Stimulated activated CD4-positive, alpha-beta T cell treated with anti-CD3 and anti-CD28 coated beads, Interleukin-2, amount 100 ng/mL, for 24 hours (primary cell): ENCODE measurements around the gene ZBTB40.

ENCODE experiments used
- DNase-seq, 2 donors: peaks; one replicate each; pipeline ENCODE4 v3.0.0-alpha.2; 2020

The ZBTB40 gene

GRCh38 chr1:22472596-22472995 lies 20.9 kb downstream of the ZBTB40 start:
- DNase-seq, result no peak

DNA sequence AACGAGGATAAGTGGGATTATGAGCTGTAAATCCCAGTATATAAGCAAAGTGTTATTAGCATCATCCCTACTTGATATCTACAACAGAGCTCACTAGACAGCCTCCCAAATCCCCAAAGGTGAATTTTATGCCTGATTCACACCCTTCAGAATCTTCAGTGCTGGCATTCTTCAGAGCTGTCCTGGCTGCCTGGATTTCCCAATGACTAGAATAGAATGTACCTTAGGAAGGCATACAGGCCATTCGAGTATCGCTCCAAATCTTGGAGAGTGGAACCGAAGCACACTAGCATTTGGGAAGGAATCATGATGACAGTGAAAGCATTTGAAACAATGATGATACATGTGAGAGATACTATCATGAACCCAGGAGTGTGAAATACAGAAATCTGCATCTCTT lies 22.3 kb downstream of the ZBTB40 start:
- no peak for DNase-seq

GRCh38 chr1:22476566-22476965 lies 24.9 kb downstream of the ZBTB40 start:
- no peak for DNase-seq

- DNase-seq, result no peak
These were observed 31.5 kb downstream of the ZBTB40 start for GRCh38 chr1:22483121-22483520.

GRCh38 chr1:22484706-22485345 lies 33.2 kb downstream of the ZBTB40 start:
- DNase-seq, result no peak

DNA sequence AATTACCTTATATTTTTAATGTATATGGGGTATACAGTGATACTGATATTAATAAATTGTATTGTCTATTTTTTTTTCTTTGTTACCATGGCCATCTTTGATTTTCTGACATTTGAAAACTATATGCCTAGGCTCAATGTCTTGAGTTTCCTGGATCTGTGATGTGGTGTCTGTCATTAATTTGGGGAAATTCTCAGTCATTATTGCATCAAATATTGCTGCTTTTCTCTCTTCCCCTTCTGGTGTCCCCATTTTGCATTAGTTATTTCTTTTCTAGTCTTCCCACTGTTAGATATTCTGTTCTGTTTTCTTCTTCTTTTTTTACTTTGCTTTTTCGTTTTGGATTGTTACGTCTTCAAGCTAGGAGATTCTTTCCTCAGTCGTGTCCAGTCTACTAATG lies 33.8 kb downstream of the ZBTB40 start:
- DNase-seq, result no peak

- no peak for DNase-seq
These were observed 36.1 kb downstream of the ZBTB40 start for GRCh38 chr1:22487781-22488180.

GRCh38 chr1:22488319-22488718 lies 36.7 kb downstream of the ZBTB40 start:
- DNase-seq, result no peak

DNA sequence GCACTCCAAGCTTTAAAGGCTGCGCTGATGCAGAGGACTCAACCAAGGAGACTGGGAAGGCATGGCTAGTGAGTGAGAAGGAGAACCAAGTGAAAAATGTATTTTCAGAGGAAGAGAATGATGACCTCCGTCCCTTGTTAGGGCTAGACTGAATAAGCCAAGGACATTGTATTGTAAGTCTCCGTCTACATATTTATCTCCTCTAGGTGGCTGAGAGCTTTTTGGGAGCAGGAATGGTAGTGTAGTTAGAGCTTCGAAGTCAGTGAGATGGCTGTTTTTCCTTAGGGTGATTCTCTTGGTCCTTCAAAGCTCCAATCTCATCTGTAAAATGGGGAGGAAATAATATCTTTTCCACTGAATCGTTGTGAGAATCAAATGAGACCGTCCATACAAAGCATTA lies 37.6 kb downstream of the ZBTB40 start:
- DNase-seq, result no peak

DNA sequence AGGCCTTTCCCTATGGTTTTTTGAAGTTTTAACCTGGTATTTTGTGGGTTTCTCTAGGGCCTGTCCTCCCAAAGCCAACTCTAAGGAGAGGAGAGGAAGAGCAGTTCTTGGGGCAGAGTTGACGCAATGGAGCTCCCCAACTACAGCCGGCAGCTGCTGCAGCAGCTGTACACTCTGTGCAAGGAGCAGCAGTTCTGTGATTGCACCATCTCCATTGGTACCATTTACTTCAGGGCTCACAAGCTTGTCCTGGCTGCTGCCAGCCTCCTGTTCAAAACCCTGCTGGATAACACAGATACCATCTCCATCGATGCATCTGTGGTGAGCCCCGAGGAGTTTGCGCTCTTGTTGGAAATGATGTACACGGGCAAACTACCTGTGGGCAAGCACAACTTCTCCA lies 38.2 kb downstream of the ZBTB40 start:
- no peak for DNase-seq

DNA sequence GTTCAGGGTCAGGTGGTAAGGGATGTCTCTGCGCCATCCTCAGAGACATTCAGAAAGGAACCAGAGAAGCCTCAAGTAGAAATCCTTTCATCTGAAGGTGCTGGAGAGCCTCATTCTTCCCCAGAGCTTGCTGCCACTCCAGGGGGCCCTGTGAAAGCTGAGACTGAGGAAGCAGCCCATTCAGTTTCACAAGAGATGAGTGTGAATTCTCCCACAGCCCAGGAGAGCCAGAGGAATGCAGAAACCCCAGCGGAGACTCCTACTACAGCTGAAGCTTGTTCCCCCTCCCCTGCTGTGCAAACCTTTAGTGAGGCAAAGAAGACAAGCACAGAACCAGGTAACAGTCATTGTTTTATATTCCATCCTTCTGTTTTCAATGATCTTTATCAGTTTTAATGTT lies 38.7 kb downstream of the ZBTB40 start:
- DNase-seq, result no peak

DNA sequence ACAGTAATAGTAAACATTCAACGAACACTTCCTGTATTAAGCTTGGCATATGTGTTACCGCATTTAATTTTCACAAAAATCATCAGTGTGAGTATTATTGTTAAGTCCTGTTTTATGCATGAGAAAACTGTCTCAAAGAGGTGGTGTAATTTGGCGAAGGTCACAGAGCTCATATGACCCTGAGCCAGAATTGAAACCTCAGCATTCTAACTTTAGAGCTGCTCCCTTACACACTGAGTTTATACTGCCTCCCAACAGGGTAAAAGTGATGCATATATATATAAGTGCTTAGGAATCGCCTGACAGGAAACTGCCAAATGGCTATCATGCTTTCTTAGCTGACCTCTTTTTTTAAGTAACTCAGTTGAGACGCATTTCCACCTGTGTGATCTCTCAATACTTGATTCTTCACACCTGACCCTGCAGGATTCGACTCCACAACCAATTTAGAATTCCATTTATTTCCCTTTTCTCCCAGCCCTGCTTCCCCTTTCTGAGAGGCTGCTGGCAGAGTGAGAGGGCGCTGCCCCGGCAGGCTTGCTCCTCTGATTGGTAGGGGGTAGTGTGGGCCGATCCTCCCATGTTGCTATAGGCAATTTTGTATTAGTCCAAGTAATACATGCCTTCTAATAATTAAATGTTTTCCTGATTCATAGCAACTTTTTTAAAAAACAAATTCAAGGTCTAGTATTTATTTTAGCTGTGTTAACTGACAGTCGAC lies 40.5 kb downstream of the ZBTB40 start:
- no peak for DNase-seq

DNA sequence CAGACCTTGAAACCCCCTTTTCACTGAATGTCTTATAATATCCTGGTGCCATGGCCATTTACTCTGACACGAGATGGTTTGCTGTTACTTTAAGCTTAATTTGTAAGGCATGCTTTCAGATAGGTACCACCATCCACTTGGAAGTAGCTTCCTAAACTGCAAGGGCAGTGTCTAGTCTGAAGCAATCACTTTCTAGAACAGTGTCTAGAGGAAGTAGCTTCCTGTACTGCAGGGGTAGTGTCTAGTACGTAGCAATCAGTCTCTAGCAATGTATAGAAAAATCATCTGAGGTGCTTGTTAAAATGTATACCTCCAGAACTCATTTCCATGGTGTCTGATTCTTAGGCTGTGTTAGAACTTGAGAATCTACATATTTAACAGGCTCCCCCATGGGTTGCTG lies 42.5 kb downstream of the ZBTB40 start:
- no peak for DNase-seq

GRCh38 chr1:22494943-22495579 lies 43.4 kb downstream of the ZBTB40 start:
- DNase-seq, result no peak

DNA sequence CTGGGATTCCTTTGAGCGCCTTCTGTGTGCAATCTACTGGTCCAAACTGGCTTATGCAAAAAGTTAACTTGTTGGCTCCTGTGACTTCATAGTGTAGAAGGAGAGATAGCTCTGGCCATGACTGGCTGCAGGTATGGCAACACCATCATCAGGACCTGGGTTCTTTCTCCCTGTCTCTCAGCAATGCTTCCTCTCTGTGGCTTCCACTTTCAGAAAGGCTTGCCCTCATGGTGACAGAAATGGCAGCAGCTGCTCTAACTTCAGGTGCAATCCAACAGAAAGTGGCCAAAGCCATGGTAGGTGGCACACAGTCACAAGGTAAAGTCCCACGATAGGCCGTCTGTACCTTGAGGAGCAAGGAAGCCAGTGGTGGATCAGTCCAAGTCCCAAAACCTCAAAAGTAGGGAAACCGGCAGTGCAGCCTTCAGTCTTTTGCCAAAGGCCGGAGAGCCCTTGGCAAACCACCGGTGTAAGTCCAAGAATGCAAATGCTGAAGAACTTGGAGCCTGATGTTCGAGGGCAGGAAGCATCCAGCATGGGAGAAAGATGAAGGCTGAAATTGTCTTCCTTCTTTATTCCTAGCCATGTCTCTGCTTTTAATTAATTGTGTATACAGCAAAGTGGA lies 45.0 kb downstream of the ZBTB40 start:
- no peak for DNase-seq

GRCh38 chr1:22498463-22498862 lies 46.8 kb downstream of the ZBTB40 start:
- DNase-seq, result no peak

DNA sequence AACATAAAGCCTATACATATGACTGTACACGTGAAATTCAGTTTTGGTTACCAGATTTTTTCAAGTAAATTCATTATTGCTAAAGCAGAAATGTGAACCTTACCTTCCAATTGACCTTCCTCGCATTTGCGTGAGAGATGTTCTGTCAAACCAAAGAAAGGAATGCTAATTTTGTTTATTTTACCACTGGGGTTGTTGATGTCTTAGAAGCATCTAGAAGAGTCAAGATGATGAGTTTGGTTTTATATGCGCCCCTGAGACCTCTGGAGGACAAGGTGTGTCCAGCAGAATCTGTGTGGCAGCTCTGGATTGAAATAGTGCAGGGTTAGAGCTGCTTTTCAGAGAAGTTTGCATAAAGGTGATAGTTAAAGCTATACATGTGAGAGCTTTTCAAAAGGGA lies 48.4 kb downstream of the ZBTB40 start:
- no peak for DNase-seq

GRCh38 chr1:22500471-22500870 lies 48.8 kb downstream of the ZBTB40 start:
- no peak for DNase-seq

- DNase-seq, result no peak
These were observed 50.6 kb downstream of the ZBTB40 start for GRCh38 chr1:22502202-22502601.

DNA sequence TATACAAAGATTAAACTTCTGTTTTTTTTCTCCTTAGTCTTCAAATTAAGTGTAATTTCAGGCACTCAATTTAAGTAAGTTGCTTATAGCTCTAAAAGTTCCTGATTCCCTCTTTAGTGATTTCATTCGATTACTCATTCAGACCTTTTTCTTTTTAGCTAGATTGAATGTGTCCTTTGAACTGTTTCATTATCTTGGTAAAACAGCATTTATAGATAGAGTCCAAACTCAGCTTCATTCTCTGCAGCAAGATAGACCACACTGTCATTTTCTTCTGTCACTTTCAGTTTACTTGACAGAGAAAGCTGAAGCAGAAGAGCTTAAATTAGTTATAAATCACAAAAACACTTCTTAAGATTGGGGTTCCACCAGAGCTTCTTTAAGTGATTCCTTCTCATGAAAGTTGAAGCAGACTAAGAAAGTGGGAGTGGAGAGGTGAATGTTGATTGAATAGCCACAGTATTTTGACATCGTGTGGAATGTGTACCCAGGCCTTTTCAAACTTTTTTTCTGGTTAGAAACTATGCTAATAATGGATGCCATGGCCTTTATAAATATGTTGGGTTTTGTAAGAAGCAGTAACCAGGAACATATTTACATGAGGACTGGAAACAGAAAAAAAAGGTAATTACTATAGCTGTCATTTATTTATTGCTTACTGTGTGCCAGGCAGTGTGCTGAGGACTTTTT lies 52.2 kb downstream of the ZBTB40 start:
- no peak for DNase-seq

- DNase-seq, result no peak
These were observed 54.6 kb downstream of the ZBTB40 start for GRCh38 chr1:22506130-22506692.

- DNase-seq, result no peak
These were observed 55.9 kb downstream of the ZBTB40 start for GRCh38 chr1:22507587-22507986.

DNA sequence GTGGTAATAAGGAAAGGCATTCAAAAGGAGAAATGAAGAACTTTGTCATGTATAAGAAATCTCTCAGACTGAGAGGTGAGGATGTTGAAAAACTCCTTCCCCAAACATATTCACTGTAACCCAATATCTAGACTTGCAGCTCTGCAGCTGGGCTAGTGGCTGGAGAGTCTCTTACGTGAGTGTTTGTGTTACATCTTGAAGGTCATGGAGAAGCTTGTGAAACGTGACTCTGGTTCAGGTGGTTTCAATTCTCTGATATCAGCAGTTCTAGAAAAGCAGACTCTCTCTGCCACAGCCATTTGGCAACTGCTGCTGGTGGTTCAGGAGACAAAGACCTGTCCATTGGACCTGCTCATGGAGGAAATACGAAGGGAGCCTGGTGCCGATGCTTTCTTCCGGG lies 56.7 kb downstream of the ZBTB40 start:
- no peak for DNase-seq
